GM21529 (cell line): Measurements from ENCODE around the gene RRP15.

Experiments
- ATAC-seq: cut with Tn5 transposase; IDR thresholded peaks from one replicate; pipeline ENCODE4 v1.9.1; 2021; ENCODE audit not compliant: unreplicated experiment

RRP15 gene

GRCh38 chr1:218336328-218336727 lies 51.2 kb downstream of the RRP15 start:
- ATAC-seq: peak; percentile 56

DNA sequence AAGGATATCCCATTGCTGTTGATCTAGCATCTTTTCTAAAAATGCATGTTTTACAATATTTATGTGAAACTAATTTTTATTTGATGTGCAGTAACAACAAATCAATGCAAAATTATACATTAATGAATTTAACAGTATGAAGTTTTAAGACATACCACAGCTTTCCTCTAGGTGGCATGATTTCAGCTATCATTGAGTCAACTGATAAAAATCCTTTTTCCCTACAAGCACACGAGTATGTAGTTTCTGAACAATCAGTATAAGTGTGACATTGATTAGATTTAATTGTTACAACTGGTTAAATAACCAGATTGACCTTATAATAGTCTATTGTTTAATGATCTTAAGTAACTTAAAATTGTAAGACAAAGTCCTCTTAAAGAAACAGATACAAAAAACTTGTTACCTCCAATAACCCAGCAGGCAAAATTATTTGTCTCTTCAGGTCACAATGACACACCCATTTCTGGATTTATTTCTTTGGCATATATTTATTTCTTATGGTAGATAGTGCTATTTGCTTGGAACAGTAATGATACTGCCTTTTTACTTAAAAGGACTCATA lies 54.3 kb downstream of the RRP15 start:
- peak; percentile 66 for ATAC-seq

DNA sequence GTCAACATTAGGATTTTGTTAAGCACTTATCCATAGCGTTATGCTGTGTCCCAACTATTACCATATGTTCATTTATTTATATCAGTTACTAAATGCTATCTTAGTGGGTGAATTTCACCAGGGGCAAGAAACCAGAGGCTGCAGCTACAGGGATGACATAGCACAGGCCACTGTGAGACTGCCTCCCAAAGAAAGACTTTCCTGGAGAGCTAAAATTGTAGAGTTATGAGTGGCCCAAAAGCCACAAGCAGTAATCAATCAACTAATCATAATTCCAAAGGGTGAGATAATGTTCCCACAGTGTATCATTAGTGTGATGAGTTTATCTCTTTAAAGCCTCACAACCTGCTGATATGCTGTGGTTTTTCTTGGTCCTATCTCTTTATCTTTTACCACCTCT lies 56.2 kb downstream of the RRP15 start:
- ATAC-seq: no peak

DNA sequence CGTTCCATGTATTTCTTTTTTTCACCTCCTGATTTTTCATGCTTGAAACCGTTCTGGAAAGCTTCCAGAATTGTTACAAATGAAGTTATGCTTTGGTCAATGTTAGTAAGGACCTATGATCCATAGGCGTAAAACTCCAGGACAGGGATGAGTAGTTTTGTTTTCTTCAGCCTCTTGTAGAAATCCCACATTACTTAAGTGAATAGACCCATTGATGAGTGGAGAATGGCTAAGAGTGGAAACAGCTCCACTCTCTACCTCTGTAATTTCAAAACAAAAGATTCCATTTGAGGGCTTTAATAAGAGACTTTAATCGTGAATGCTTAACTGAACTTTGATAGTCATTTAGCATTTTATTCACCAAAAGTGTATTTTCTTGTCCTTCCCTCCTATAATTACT lies 57.0 kb downstream of the RRP15 start:
- ATAC-seq: no peak

- ATAC-seq: peak; percentile 35
Observed at GRCh38 chr1:218344814-218345672, 60.0 kb downstream of the RRP15 start, which contains the start of gene TGFB2. TSS of gene TGFB2 (plus strand) at chr1:218345336. CDS start at chr1:218346702, 1,366 bp downstream.

DNA sequence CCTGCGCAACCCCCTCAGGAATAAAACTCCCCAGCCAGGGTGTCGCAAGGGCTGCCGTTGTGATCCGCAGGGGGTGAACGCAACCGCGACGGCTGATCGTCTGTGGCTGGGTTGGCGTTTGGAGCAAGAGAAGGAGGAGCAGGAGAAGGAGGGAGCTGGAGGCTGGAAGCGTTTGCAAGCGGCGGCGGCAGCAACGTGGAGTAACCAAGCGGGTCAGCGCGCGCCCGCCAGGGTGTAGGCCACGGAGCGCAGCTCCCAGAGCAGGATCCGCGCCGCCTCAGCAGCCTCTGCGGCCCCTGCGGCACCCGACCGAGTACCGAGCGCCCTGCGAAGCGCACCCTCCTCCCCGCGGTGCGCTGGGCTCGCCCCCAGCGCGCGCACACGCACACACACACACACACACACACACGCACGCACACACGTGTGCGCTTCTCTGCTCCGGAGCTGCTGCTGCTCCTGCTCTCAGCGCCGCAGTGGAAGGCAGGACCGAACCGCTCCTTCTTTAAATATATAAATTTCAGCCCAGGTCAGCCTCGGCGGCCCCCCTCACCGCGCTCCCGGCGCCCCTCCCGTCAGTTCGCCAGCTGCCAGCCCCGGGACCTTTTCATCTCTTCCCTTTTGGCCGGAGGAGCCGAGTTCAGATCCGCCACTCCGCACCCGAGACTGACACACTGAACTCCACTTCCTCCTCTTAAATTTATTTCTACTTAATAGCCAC lies 60.7 kb downstream of the RRP15 start:
- ATAC-seq: peak; percentile 62

- ATAC-seq: no peak
Observed at GRCh38 chr1:218346391-218347204, 61.5 kb downstream of the RRP15 start.

DNA sequence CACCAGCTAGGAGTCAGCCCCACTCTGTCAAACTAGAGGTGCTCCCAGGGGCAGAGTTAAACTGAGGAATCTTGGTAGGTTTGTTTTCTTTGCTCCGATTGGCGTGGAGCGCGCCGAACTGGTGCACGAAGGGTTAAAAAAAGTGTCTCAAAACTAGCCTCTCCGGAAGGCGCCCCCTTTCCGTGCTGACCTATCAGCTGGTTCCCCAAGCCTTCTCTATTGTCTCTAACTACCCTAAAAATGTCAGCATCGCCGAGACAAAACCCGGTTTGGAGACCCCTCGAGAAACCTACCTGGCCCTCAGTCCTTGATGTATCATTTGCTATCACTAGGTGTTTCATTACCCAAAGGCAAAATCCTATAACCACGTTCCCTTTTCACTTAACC lies 62.2 kb downstream of the RRP15 start:
- ATAC-seq: no peak

DNA sequence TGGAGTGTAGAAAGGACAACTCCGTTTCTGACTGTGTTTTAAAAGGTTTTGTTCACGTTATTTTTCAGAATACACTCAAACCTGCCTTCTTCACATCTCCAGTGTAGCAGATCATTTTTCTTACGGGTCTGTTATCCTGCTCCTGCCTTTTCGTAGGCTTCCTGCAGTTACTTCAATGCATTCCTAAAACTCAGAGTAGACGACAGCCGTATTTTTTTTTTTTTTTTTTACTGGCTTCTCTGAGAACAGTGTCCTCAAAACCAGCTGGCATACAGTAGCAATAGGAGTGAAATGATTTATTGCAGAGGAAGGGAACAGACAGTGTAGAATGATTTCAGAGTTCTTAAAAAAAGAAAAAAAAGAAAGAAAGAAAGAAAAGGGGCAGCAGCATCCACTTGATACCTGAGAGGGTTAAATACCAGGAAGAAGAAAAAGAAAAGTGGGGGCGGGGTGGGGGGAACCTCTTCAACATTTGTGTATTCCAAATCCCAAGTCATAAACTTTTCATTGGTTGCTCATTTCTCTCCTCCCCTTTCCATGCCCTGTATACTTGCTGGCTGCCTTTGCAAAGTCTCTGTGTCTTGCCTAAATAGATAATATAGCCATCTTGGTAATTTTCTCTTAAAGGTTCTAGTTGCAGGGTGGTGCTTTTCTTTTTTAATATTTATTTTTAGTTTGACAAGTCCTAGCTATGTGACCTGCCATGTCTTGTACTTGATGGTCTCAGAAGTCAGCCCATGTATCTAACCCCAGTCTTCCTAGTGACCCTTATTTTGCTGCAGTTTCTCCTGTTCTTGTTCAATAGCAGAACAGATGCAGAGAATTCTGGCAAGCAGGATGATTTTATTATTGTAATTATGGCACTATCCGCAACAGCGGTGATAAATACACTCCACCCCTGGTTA lies 62.9 kb downstream of the RRP15 start:
- no peak for ATAC-seq

- no peak for ATAC-seq
Observed at GRCh38 chr1:218348628-218349071, 63.6 kb downstream of the RRP15 start.

DNA sequence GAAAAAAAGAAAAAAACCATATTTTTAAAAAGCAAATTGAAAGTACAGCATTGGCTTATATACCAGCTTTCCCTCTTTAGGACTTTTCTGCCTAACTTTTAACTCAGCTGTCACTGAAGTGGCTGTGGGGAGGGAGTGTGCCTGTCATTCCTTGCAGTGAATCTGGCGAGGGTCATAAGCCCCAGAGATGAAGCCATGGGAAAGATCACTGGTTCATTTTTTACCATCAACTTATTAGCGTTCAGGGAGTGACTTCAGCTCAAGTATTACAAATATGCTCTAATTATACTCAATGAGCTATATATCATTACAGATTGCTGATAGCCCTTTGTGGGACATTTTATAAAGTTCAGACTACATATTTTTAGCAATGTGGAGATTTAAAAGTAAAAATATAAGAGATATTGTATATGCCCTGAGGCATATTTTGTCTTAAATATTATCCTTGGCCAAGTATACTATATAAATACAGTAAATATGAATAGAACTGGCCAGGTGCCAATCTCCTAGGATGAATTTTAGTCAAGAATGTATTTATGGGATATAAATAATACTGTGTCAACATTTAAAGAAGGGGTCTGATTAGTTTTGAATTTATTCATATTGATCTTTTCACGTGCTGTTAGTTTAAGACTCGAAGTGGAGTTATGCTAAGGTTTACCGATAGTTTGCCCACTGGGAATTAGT lies 64.4 kb downstream of the RRP15 start:
- ATAC-seq: no peak

GRCh38 chr1:218350035-218350525 lies 65.0 kb downstream of the RRP15 start:
- no peak for ATAC-seq

GRCh38 chr1:218350801-218351266 lies 65.7 kb downstream of the RRP15 start:
- ATAC-seq: no peak

- ATAC-seq: peak; percentile 70
Observed at GRCh38 chr1:218351391-218352074, 66.4 kb downstream of the RRP15 start.

DNA sequence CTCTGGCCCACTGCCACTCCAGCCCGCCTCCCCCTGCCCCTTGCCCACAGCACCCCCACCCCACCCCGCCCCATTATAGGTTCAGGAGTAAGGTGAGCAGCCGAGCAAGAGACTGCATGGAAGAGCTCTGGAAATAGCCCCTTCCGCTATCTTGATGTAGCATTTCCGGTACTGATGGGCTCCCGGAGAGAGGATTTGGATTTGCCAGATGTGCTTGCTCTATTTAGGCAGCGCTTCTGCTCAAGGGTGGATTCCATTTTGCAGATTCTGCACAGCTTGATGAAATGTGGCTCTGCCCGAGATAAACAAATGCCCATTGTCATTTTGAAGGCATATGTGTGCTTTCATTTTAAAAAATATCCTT lies 67.0 kb downstream of the RRP15 start:
- ATAC-seq: no peak

DNA sequence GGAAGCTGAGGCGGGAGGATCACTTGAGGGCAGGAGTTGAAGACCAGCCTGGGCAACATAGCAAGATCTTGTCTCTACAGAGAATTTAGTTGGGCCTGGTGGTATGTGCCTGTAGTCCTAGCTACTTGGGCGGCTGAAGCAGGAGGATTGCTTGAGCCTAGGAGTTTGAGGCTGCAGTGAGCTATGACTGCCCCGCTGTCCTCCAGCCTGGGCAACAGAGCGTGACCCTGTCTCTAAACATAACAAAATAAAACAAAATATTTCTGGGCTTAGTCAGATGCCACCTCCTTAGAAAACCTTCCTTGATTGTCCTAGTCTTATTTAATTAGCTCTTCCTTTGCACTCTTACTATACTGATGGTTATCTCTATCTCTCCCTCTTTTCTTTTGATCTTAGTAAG lies 68.6 kb downstream of the RRP15 start:
- no peak for ATAC-seq

- no peak for ATAC-seq
Observed at GRCh38 chr1:218355278-218355677, 70.2 kb downstream of the RRP15 start.

DNA sequence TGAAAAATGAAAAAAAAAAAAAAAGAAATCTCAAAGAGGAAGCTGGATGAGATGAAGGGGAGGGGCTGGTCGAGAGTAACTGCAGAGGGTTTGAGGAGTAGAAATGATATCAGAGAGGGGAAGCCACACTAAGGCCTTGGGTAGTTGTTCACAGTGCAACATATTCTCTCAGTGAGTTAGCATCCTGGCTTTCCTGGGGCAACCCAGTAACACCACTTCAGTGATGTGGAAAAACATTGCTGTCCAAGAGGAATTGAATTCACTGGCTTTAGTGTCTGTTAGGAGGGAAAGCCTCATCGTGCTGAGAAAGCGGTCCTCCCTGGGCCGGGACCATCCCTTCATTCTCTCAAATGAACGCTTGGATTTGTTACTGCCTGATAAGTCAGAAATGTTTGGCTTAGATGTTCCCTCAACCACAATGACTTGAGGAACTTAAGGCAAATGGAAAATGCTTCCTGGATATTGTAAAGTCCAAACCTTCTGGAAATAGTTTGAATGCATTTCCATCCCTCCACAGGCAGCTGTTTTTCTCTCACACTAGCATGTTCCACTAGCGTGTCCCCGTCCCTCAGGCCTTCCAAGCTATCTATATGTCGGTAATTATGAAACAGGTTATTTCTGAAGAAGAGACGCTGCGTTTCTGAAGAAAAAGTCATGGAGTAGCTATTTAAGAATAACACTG lies 72.3 kb downstream of the RRP15 start:
- ATAC-seq: no peak
